Mesothelial cell of epicardium (in vitro differentiated cells): ENCODE data around the gene IQGAP2. TPM values are rescaled to one million over a fixed set of nuclear protein-coding genes. Genes with fewer than 3 reads are reported as not detected.

ENCODE experiments used
- DNase-seq, 2 experiments: peaks; one replicate each; pipeline ENCODE4 v3.0.0; 2021; ENCODE audit warnings: low spot score in 2 of 2; ENCODE audit not compliant: unreplicated experiment in 2 of 2
- H3K27ac Mint-ChIP-seq: 2 replicates; pipeline ENCODE4 v1.8.0; 2021; ENCODE audit warnings: mixed read lengths
- H3K27me3 Mint-ChIP-seq: 2 replicates; pipeline ENCODE4 v1.8.0; 2021; ENCODE audit warnings: low read depth, mixed read lengths
- H3K36me3 Mint-ChIP-seq: 2 replicates; pipeline ENCODE4 v1.8.0; 2021; ENCODE audit warnings: mixed read lengths
- H3K4me1 Mint-ChIP-seq: 2 replicates; pipeline ENCODE4 v1.8.0; 2021; ENCODE audit warnings: mixed read lengths
- H3K4me3 Mint-ChIP-seq: 2 replicates; pipeline ENCODE4 v1.8.0; 2021; ENCODE audit warnings: mild to moderate bottlenecking, moderate library complexity, mixed read lengths
- H3K9me3 Mint-ChIP-seq: 2 replicates; pipeline ENCODE4 v1.8.0; 2021; ENCODE audit warnings: mixed read lengths
- total RNA-seq: library from RNA; stranded (reverse); gene quantifications from 3 replicates; pipeline ENCODE4 v1.2.1, GENCODE V29; 2021
- TF ChIP-seq, protein P1 (sequence below): fragments of 200-600 bp; sonication (generic); IDR thresholded peaks from one replicate; pipeline ENCODE4 v1.5.0; 2021; ENCODE audit warnings: antibody characterized with exemption; ENCODE audit not compliant: unreplicated experiment

Gene IQGAP2
- total RNA-seq, 1 donor from 2014 or later, result 13.9 TPM

- TF ChIP-seq, protein P1, sequence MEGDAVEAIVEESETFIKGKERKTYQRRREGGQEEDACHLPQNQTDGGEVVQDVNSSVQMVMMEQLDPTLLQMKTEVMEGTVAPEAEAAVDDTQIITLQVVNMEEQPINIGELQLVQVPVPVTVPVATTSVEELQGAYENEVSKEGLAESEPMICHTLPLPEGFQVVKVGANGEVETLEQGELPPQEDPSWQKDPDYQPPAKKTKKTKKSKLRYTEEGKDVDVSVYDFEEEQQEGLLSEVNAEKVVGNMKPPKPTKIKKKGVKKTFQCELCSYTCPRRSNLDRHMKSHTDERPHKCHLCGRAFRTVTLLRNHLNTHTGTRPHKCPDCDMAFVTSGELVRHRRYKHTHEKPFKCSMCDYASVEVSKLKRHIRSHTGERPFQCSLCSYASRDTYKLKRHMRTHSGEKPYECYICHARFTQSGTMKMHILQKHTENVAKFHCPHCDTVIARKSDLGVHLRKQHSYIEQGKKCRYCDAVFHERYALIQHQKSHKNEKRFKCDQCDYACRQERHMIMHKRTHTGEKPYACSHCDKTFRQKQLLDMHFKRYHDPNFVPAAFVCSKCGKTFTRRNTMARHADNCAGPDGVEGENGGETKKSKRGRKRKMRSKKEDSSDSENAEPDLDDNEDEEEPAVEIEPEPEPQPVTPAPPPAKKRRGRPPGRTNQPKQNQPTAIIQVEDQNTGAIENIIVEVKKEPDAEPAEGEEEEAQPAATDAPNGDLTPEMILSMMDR, result no peak
- Mint-ChIP-seq H3K4me1 (peaks cover 45% of the 10 kb centered on the region), H3K27me3 (no peaks in the 10 kb centered on the region), H3K9me3 (no peaks in the 10 kb centered on the region), H3K27ac (no peak overlapping the region), H3K4me3 (no peak overlapping the region), H3K36me3 (no peaks in the 10 kb centered on the region)
- DNase-seq, result no peak
These were observed 121.8 kb downstream of the IQGAP2 start for GRCh38 chr5:76524868-76525267.

DNA sequence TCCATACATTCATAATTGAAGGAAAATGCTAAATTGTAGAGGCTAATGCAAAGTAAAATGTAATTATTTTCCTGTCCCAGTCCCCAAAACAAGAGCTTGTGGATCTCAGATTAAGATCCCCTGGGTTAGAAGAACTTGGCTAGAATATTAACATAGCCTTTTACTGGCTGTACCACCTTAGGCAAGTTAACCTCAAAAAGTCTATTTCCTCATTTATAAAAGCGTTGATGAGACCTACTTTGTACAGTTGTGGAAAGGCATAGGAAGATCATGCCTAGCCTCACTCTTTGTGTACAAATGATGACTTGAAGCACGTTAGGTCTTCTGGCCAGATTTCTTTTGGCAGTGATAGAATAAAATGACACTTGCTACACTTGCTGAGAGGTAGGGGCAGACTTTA is 122.9 kb downstream of the IQGAP2 start:
- no peak for DNase-seq
- TF ChIP-seq, protein P1, result no peak
- H3K27ac Mint-ChIP-seq, result no peak overlapping the region
- H3K4me1 Mint-ChIP-seq, result peaks cover 44% of the 10 kb centered on the region
- no peaks in the 10 kb centered on the region for H3K27me3 Mint-ChIP-seq
- no peak overlapping the region for H3K4me3 Mint-ChIP-seq
- H3K9me3 Mint-ChIP-seq, result no peaks in the 10 kb centered on the region
- no peaks in the 10 kb centered on the region for H3K36me3 Mint-ChIP-seq

GRCh38 chr5:76526950-76527583 is 124.0 kb downstream of the IQGAP2 start:
- Mint-ChIP-seq H3K27me3 (no peaks in the 10 kb centered on the region), H3K27ac (peak overlapping the region; percentile 45), H3K4me1 (peaks cover 38% of the 10 kb centered on the region), H3K9me3 (peaks cover 4% of the 10 kb centered on the region), H3K36me3 (peaks cover 2% of the 10 kb centered on the region), H3K4me3 (no peak overlapping the region)
- TF ChIP-seq, protein P1, result no peak
- DNase-seq, result no peak

DNA sequence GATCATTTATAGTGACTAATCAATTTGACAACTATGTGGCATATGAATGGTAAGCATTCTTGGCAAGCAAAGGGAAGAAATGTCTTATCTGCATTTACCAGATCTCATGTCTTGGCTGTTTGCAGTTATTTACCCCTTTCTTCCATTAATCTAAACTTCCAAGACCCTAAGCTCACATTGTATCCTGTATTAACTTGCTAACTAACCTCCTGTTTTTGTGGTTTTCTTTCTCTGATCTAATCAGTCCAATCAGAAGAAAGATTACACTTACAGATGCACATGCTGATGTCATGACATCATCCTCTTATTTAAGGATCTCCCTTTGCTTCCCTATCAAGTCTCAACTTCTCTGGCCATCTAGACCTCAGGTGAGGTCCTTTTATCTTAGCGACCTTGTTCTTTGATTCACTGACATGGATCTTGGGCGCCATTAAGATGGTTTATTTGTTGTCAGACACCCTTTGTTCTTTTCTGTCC is 124.6 kb downstream of the IQGAP2 start:
- H3K27ac Mint-ChIP-seq, result peak overlapping the region; percentile 76

GRCh38 chr5:76528547-76529331 is 125.7 kb downstream of the IQGAP2 start:
- Mint-ChIP-seq H3K9me3 (peaks cover 4% of the 10 kb centered on the region), H3K4me1 (peaks cover 38% of the 10 kb centered on the region)
- no peak for DNase-seq

More for the DNA sequence above, 124.6 kb downstream of the IQGAP2 start:
- TF ChIP-seq, protein P1, result no peak
- DNase-seq, result no peak
- Mint-ChIP-seq H3K9me3 (peaks cover 4% of the 10 kb centered on the region), H3K4me1 (peaks cover 38% of the 10 kb centered on the region), H3K4me3 (no peak overlapping the region), H3K36me3 (peaks cover 2% of the 10 kb centered on the region), H3K27me3 (no peaks in the 10 kb centered on the region)

More at GRCh38 chr5:76528547-76529331, 125.7 kb downstream of the IQGAP2 start:
- Mint-ChIP-seq H3K4me3 (no peak overlapping the region), H3K36me3 (peaks cover 2% of the 10 kb centered on the region), H3K27me3 (no peaks in the 10 kb centered on the region), H3K27ac (no peak overlapping the region)
- TF ChIP-seq, protein P1, result no peak
